ENCODE data around the gene SH3PXD2A.

GRCh38 chr10:103566536-103566935 is 288.8 kb downstream of the SH3PXD2A start:
- TF ChIP-seq GATA2 (IDR thresholded peaks at IDR 0.05; ENCODE audit: low read depth, low read length) (no peak), GATA3 (IDR thresholded peaks at IDR 0.05; ENCODE audit: low read depth, low read length) (no peak)

Measured in SH-SY5Y (cell line).